ENCODE measurements around the gene ALPK1. TPM values are rescaled to one million over a fixed set of nuclear protein-coding genes. Genes with fewer than 3 reads are reported as not detected.
"Not testable (repeated sequence)": the region's sequence is repeated elsewhere in the genome, so short reads cannot be mapped to it uniquely, and the experiment has no call there.

ALPK1 gene
- total RNA-seq, 1 experiment from 2014 or later = 21.3 TPM

- ChIA-PET RAD21 (ENCODE audit: low non-redundant PET in 1 of 2, low total read pairs in 2 of 2, uncharacterized antibody in 2 of 2, unreplicated experiment in 2 of 2) (no interaction called here), POLR2A (no interaction called here), CTCF (no interaction called here)
- no peak overlapping the region for H3K4me2 ChIP-seq (ENCODE audit: low read length)
- H3K36me3 ChIP-seq (ENCODE audit: control insufficient read depth in 1 of 2, insufficient read depth in 2 of 2, low read length in 2 of 2) = no peaks in the 10 kb centered on the region
- no peaks in the 10 kb centered on the region for H3K27me3 ChIP-seq (ENCODE audit: insufficient read depth, low read length)
- H3K4me1 ChIP-seq (ENCODE audit: control insufficient read depth in 1 of 2, insufficient read depth in 2 of 2, low read length in 2 of 2) = no peaks in the 10 kb centered on the region
- no peaks in the 10 kb centered on the region for H4K20me1 ChIP-seq (ENCODE audit: insufficient read depth)
- no peak overlapping the region for H3K27ac ChIP-seq (ENCODE audit: low read depth, low read length)
- H2AFZ ChIP-seq (ENCODE audit: low read depth, low read length, poor library complexity, severe bottlenecking) = no peak overlapping the region
- BruUV-seq (replicated peaks) = no TSS peak
- no peak overlapping the region for H3K4me3 ChIP-seq (replicated peaks in 1 of 2; ENCODE audit: low read depth in 1 of 2, low read length in 2 of 2)
- intact Hi-C loops (cut with micrococcal nuclease) = no loop called here
- TF ChIP-seq ZFX (IDR thresholded peaks at IDR 0.05) (no peak), ZBTB33 (IDR thresholded peaks at IDR 0.05; ENCODE audit: extremely low read depth, insufficient replicate concordance, low read length) (no peak)
- no peak for DNase-seq (ENCODE audit: low read depth, low spot score)
- H3K9me2 ChIP-seq (ENCODE audit: insufficient read depth) = no peaks in the 10 kb centered on the region
- H3K9ac ChIP-seq (ENCODE audit: low read length) = no peak overlapping the region
- ATAC-seq = no peak
- no peaks in the 10 kb centered on the region for H3K79me2 ChIP-seq (ENCODE audit: insufficient read depth, low read length)
- no peaks in the 10 kb centered on the region for H3K9me3 ChIP-seq (ENCODE audit: control insufficient read depth in 1 of 2, insufficient read depth in 1 of 2, low read depth in 1 of 2, low read length in 2 of 2)
Measured at GRCh38 chr4:112431158-112431557, 134.0 kb downstream of the ALPK1 start.

- H3K27me3 ChIP-seq (ENCODE audit: insufficient read depth, low read length) = no peaks in the 10 kb centered on the region
- no peaks in the 10 kb centered on the region for H3K9me2 ChIP-seq (ENCODE audit: insufficient read depth)
- H3K27ac ChIP-seq (ENCODE audit: low read depth, low read length) = no peak overlapping the region
- POLR2A ChIA-PET = no interaction called here
- H3K4me3 ChIP-seq (replicated peaks in 1 of 2; ENCODE audit: low read depth in 1 of 2, low read length in 2 of 2) = no peak overlapping the region
- intact Hi-C loops (cut with micrococcal nuclease) = no loop called here
- ATAC-seq = no peak
- H3K4me2 ChIP-seq (ENCODE audit: low read length) = no peak overlapping the region
- no TSS peak for BruUV-seq (replicated peaks)
- RAD21 ChIA-PET (ENCODE audit: low non-redundant PET in 1 of 2, low total read pairs in 2 of 2, uncharacterized antibody in 2 of 2, unreplicated experiment in 2 of 2) = no interaction called here
- TF ChIP-seq MAX (IDR thresholded peaks at IDR 0.05) (no peak), ATF3 (IDR thresholded peaks at IDR 0.05) (no peak), EZH2phosphoT487 (IDR thresholded peaks at IDR 0.05; ENCODE audit: borderline replicate concordance) (no peak), YY1 (IDR thresholded peaks at IDR 0.05; ENCODE audit: extremely low read depth, insufficient replicate concordance, low read depth, low read length) (no peak), EZH2 (IDR thresholded peaks at IDR 0.05) (no peak), TCF7L2 (IDR thresholded peaks at IDR 0.05; ENCODE audit: borderline replicate concordance, extremely low read depth, insufficient read depth, insufficient read length) (no peak), CBX3 (IDR thresholded peaks at IDR 0.05; ENCODE audit: low read depth) (no peak)
- no peaks in the 10 kb centered on the region for H3K4me1 ChIP-seq (ENCODE audit: control insufficient read depth in 1 of 2, insufficient read depth in 2 of 2, low read length in 2 of 2)
- H3K9me3 ChIP-seq (ENCODE audit: control insufficient read depth in 1 of 2, insufficient read depth in 1 of 2, low read depth in 1 of 2, low read length in 2 of 2) = no peaks in the 10 kb centered on the region
- CTCF ChIA-PET = no interaction called here
- no peaks in the 10 kb centered on the region for H4K20me1 ChIP-seq (ENCODE audit: insufficient read depth)
- no peaks in the 10 kb centered on the region for H3K36me3 ChIP-seq (ENCODE audit: control insufficient read depth in 1 of 2, insufficient read depth in 2 of 2, low read length in 2 of 2)
- no peak for DNase-seq (ENCODE audit: low read depth, low spot score)
- no peak overlapping the region for H3K9ac ChIP-seq (ENCODE audit: low read length)
- no peak overlapping the region for H2AFZ ChIP-seq (ENCODE audit: low read depth, low read length, poor library complexity, severe bottlenecking)
- H3K79me2 ChIP-seq (ENCODE audit: insufficient read depth, low read length) = no peaks in the 10 kb centered on the region
Measured at GRCh38 chr4:112436987-112437386, 139.8 kb downstream of the ALPK1 start.

- H3K4me3 ChIP-seq (replicated peaks in 1 of 2; ENCODE audit: low read depth in 1 of 2, low read length in 2 of 2); H3K9me2 ChIP-seq (ENCODE audit: insufficient read depth); BruUV-seq (replicated peaks); CTCF ChIA-PET; H3K9ac ChIP-seq (ENCODE audit: low read length); H4K20me1 ChIP-seq (ENCODE audit: insufficient read depth); H3K9me3 ChIP-seq (ENCODE audit: control insufficient read depth in 1 of 2, insufficient read depth in 1 of 2, low read depth in 1 of 2, low read length in 2 of 2); intact Hi-C loops (cut with micrococcal nuclease); H2AFZ ChIP-seq (ENCODE audit: low read depth, low read length, poor library complexity, severe bottlenecking); H3K79me2 ChIP-seq (ENCODE audit: insufficient read depth, low read length); H3K4me2 ChIP-seq (ENCODE audit: low read length); H3K4me1 ChIP-seq (ENCODE audit: control insufficient read depth in 1 of 2, insufficient read depth in 2 of 2, low read length in 2 of 2); H3K36me3 ChIP-seq (ENCODE audit: control insufficient read depth in 1 of 2, insufficient read depth in 2 of 2, low read length in 2 of 2); DNase-seq (ENCODE audit: low read depth, low spot score); POLR2A ChIA-PET; ATAC-seq; H3K27me3 ChIP-seq (ENCODE audit: insufficient read depth, low read length); H3K27ac ChIP-seq (ENCODE audit: low read depth, low read length); RAD21 ChIA-PET (ENCODE audit: low non-redundant PET in 1 of 2, low total read pairs in 2 of 2, uncharacterized antibody in 2 of 2, unreplicated experiment in 2 of 2): not testable (repeated sequence)
Measured at GRCh38 chr4:112442226-112442625, 145.1 kb downstream of the ALPK1 start.
